Muscle layer of colon (tissue), 2 donors: Measurements from ENCODE around the gene XPO6.

ENCODE experiments used
- H3K27ac ChIP-seq: one replicate; pipeline ENCODE4 v1.7.0; 2013; ENCODE audit warnings: low read depth, mild to moderate bottlenecking, low read length, moderate library complexity
- H3K27me3 ChIP-seq, 2 donors: one replicate each; pipeline ENCODE4 v1.7.0; 2013; ENCODE audit warnings: low read length in 2 of 2, mild to moderate bottlenecking in 2 of 2; ENCODE audit not compliant: insufficient read depth in 2 of 2, control insufficient read depth in 1 of 2
- H3K36me3 ChIP-seq: one replicate; pipeline ENCODE4 v1.7.0; 2013; ENCODE audit warnings: mild to moderate bottlenecking, low read length; ENCODE audit not compliant: insufficient read depth
- H3K4me1 ChIP-seq: one replicate; pipeline ENCODE4 v1.7.0; 2013; ENCODE audit warnings: mild to moderate bottlenecking, low read length; ENCODE audit not compliant: insufficient read depth
- H3K4me3 ChIP-seq, 2 donors: one replicate each; pipeline ENCODE4 v1.7.0; 2013; ENCODE audit warnings: low read length in 2 of 2, low read depth in 1 of 2, mild to moderate bottlenecking in 1 of 2, moderate library complexity in 1 of 2
- H3K9ac ChIP-seq: one replicate; pipeline ENCODE4 v1.7.0; 2013; ENCODE audit warnings: low read length
- H3K9me3 ChIP-seq: one replicate; pipeline ENCODE4 v1.7.0; 2013; ENCODE audit warnings: mild to moderate bottlenecking, low read length
- donor health status: abdominal sarcoma.
- donor health status: Adenocarcinoma of cecum.

XPO6 gene

DNA sequence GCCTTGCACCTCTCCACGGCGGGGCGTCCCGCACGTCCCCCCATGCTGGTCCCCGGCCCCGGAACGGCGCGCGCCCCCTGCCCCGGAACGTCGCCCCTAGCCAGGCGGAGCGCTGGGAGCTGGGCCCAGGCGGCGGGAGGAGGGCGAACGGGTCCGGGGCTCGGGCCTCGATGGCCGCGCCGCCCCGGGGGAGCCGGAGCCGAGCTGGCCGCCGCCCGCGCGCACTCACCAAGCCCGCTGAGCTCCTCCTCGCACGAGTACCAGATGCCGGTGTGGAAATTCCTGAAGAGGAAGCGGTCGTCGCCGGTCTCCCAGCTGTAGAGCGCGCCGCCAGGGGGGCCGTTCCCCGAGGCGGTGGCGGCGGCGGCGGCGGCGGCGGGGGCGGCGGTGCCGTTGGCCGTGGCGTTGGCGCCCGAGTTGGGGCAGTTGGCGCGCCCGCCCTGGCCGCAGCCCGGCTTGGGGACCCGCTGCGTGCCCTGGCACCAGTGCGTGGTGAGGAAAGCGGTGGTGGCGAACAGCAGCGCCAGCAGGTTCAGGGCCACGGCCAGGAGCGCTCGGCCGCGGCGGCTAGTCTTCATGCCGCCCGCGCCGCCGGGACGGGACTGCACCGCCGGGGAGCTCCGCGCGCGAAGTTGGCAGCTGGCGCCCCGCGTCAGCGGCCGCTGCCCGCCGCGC is 148.8 kb downstream of the XPO6 start:
- no peak overlapping the region for H3K4me3 ChIP-seq
- peaks cover 0 to 32% of the 10 kb centered on the region in 2 donors for H3K27me3 ChIP-seq
- H3K4me1 ChIP-seq, result no peaks in the 10 kb centered on the region
- no peaks in the 10 kb centered on the region for H3K9me3 ChIP-seq
- no peaks in the 10 kb centered on the region for H3K36me3 ChIP-seq
- no peak overlapping the region for H3K27ac ChIP-seq
- no peak overlapping the region for H3K9ac ChIP-seq

DNA sequence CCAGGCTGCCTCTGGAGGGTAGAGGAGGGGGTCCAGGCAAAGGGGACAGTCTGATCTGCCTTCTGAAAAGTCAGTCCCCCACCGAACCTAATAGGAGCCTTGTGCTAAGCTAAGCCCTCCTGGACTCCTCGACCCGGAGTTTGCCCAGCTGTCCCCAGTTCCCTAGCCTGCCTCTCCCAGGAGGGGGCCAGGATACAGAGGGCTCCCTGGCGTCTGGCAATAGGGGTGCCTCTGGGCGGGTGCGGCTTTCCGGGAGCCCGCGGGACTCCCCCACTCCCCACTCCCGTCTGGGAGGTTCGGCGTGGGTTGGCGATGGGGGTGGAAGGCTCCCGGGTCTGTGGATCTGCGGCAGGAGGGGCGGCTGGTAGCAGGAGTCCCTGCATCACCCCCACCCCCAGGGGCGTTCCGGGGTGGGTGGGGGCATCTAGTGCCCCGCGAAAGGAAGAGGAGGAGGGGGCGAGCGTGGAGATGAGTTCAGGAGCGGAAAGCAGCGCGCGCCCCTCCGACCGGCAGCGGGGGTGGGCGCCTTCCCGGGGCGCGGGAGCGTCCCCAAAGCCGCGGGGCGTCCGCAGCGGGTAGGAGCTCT is 149.4 kb downstream of the XPO6 start:
- no peaks in the 10 kb centered on the region for H3K9me3 ChIP-seq
- no peak overlapping the region for H3K4me3 ChIP-seq
- no peak overlapping the region for H3K9ac ChIP-seq
- H3K4me1 ChIP-seq, result no peaks in the 10 kb centered on the region
- peaks cover 0 to 32% of the 10 kb centered on the region in 2 donors for H3K27me3 ChIP-seq
- H3K36me3 ChIP-seq, result no peaks in the 10 kb centered on the region
- no peak overlapping the region for H3K27ac ChIP-seq

DNA sequence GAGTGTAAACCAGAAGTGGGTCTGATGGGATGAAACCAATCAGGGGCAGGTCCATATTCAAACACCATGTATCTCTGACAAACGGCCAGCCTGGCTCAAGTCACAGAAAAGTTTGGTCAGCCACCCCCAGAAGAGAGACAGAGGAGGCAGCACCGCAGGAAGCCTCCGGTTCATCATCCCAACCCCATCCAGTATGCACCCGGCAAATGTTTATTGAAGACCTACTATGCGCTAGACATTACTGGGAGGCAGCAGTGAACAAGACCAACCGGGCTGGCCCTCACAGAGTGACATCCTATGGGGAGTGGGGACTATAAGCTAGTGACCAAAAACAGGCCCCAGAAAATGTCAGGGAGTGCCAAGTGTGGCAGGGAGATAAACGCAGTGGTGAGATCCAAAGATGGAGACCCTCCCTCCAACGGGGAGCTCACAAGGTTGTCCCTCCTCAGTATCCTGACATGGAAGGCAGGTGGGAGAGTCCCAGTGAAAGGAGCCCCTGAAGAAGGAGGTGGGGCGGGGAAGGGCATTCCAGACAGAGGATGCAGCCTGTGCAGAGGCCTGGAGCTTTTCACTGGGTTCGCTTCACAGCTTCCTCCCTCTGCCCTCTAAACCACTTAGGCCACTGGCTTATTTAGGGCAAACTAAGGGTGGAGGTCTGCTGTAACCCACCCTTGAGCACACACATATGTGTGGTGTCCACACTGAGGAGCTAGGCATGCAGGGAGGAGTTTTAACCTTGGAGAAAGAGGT is 150.2 kb downstream of the XPO6 start:
- no peaks in the 10 kb centered on the region for H3K9me3 ChIP-seq
- no peaks in the 10 kb centered on the region for H3K36me3 ChIP-seq
- no peaks in the 10 kb centered on the region for H3K4me1 ChIP-seq
- no peak overlapping the region for H3K27ac ChIP-seq
- peaks cover 0 to 32% of the 10 kb centered on the region in 2 donors for H3K27me3 ChIP-seq
- H3K9ac ChIP-seq, result no peak overlapping the region
- no peak overlapping the region for H3K4me3 ChIP-seq

DNA sequence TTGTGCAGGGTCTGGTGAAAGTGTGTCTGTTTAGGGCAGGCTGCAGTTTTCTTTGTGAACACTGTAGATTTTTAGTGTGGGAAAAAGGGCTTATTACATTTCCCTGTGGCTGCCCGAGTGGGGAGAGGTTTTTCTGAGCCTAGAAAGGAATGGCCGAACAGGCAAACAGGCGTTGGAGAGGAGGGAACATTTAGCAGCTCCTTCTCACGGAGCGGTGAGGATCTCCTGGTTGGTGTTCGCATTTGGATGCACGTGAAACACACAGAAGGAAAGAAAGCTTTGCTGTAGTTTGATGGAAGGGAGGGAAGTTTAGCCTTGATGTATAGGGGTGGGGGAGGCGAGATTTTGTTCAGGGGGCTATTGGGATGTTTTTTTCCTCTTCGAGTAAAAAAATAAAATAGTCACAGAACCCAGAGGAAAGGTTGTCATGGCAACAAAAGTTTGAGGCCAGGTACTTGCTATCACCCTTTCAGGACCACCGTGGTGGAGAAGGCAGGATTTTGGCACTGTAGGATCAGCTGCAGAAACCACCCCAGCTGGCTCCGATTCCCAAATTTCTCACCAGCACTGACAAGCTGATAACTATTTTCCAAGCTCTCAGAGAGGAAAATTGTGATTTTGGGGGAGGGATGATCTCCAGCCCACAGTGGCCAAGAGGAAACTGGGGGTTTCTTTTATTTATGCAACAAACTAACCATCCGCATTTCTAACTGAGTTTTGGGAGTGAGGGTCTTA is 151.8 kb downstream of the XPO6 start:
- H3K27me3 ChIP-seq, result peaks cover 0 to 30% of the 10 kb centered on the region in 2 donors
- no peaks in the 10 kb centered on the region for H3K9me3 ChIP-seq
- H3K4me1 ChIP-seq, result no peaks in the 10 kb centered on the region
- H3K9ac ChIP-seq, result no peak overlapping the region
- no peak overlapping the region for H3K4me3 ChIP-seq
- no peaks in the 10 kb centered on the region for H3K36me3 ChIP-seq
- H3K27ac ChIP-seq, result no peak overlapping the region

DNA sequence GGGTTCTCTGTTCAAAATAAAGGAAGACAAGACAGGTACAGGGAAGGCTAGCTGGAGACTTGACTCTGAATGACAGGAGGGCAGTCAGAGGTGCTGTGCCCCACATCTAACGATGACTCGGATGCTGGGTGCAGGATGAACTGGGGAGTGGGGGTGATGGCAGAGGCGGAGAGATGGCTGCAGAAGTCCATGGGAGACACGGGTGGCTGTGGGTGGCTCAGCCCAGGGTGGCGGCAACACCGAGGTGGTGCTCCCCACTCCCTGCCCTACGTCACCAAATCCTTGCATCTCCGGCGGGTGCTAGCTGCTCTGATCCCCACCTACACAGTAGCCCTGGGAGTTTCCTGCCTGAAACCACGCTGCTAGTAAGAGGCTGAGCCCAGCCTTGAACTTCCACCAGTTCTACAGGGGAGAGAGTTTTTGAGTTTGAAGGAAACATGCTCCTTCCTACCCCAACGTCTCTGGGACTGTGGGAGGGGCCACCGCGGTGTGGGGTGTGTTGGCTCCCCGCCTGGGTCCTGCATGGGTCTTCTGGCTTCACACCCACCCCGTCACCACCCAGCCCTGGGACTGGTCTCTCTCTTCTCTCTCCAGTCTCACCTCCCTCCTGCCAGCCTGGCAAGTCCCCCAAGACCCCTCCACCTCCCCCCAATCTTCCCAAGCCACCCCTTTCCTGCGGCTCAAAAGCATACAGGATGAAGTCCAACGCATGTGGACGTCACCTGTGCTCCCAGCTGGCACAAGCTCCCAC is 152.8 kb downstream of the XPO6 start:
- Histone ChIP-seq H3K4me1 (no peaks in the 10 kb centered on the region), H3K27ac (no peak overlapping the region), H3K9me3 (no peaks in the 10 kb centered on the region), H3K36me3 (no peaks in the 10 kb centered on the region), H3K9ac (no peak overlapping the region), H3K27me3 (peaks cover 0 to 25% of the 10 kb centered on the region in 2 donors), H3K4me3 (no peak overlapping the region)

DNA sequence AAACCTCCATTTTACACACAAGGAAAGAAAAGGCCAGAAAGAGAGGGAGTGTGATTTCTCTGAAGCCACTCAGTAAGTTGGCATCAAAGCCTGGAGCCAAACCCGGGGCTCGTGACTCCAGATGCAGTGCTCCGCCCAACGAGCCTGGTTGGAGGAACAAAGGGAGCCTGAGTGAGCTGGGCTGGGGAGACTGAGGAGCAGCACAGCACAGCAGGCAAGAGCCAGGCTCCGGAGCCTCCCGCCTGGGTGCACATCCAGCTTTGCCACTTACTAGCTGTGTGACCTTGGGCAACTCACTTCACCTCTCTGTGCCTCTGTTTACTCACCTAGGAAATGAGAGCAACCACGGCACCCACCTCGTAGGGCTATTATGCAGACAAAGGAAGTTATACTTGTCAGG is 153.8 kb downstream of the XPO6 start:
- no peaks in the 10 kb centered on the region for H3K9me3 ChIP-seq
- peaks cover 0 to 23% of the 10 kb centered on the region in 2 donors for H3K27me3 ChIP-seq
- H3K27ac ChIP-seq, result no peak overlapping the region
- no peaks in the 10 kb centered on the region for H3K36me3 ChIP-seq
- no peak overlapping the region for H3K9ac ChIP-seq
- H3K4me3 ChIP-seq, result no peak overlapping the region
- H3K4me1 ChIP-seq, result no peaks in the 10 kb centered on the region

DNA sequence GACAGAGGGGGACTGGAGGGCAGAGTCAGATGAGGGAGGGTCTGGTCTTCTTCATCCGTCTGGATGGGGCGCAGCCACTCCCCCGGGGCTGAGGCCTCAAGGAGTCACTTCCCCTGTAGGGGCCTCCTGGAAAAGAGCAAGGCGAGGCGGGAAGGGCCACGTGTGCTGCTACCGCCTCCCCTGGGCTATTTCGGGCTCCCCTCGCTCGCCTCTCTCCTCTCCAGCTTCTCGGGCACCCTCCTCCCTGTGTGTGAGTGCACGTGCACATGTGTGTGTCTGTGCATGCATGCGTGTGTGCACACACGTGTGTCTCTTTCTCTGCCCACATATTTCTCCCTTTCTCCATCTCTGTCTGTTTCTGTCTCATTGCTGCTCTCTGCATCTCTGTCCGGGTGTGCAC is 158.3 kb downstream of the XPO6 start:
- Histone ChIP-seq H3K27me3 (peaks cover 0 to 6% of the 10 kb centered on the region in 2 donors), H3K4me3 (no peak overlapping the region)

DNA sequence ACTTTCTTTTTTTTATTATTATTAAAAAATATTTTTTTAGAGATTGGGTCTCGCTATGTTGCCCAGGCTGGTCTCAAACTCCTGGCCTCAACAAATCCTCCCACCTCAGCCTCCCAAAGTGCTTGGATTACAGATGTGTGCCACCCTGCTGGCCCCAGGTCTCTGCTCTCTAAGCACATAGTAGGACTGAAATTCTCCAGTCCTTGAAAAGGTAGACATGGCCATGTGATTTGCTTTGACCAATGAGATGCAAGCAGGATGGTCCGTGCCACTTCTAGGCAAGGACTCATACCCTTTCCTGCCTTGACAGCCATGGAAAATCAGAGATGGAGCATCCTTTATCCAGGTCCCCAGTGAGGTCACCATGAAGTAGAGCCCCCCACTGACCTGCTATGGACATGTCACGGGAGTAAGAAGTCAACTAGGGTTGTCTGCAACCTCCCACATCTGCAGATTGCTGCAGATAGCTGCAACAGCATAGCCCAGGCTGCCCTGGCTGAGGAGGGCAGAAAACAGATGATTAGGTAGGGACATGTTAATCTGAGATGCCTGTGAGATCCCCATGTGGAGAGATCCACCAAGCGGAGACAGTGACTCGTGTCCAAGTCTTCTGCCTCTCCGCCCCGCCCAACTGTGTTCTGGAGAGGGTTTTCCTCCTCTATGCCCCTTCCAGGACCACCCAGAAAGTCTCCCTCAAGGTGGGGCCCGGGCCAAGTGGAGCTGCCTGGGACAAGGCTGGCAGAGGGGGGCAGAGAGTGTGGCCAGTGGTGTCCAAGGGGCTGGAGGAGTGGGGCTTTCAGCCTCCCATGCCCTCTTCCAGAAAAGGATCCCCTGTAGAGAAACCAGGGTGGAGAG is 159.3 kb downstream of the XPO6 start:
- Histone ChIP-seq H3K36me3 (no peaks in the 10 kb centered on the region), H3K27me3 (peaks cover 0 to 6% of the 10 kb centered on the region in 2 donors), H3K4me1 (no peaks in the 10 kb centered on the region)

More for the DNA sequence above, 158.3 kb downstream of the XPO6 start:
- Histone ChIP-seq H3K4me1 (no peaks in the 10 kb centered on the region), H3K36me3 (no peaks in the 10 kb centered on the region), H3K27ac (no peak overlapping the region), H3K9ac (no peak overlapping the region), H3K9me3 (peaks cover 4% of the 10 kb centered on the region)

DNA sequence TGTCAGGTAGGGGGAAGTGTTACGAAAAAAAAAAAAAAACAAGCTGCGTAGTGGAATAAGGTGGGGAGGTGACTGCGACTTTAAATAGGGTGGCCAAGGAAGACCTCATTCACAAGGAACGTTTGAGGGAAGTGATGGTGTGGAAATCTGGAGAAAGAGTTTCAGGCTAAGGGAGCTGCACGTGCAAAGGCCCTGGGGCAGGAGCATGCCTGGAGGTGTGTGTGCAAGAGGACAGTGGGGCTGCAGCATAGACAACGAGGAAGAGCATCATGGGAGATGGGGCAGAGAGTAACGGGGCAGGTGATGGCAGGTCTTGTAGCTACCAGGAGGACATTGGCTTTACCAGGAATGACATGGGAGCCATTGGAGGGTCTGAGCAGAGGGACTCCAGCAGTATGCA is 160.3 kb downstream of the XPO6 start:
- Histone ChIP-seq H3K27me3 (peaks cover 0 to 6% of the 10 kb centered on the region in 2 donors), H3K27ac (no peak overlapping the region)

More for the DNA sequence above, 159.3 kb downstream of the XPO6 start:
- Histone ChIP-seq H3K4me3 (no peak overlapping the region), H3K9me3 (peaks cover 6% of the 10 kb centered on the region), H3K9ac (no peak overlapping the region), H3K27ac (no peak overlapping the region)

More for the DNA sequence above, 160.3 kb downstream of the XPO6 start:
- no peaks in the 10 kb centered on the region for H3K4me1 ChIP-seq
- no peak overlapping the region for H3K9ac ChIP-seq
- no peak overlapping the region for H3K4me3 ChIP-seq
- H3K9me3 ChIP-seq, result peaks cover 6% of the 10 kb centered on the region
- no peaks in the 10 kb centered on the region for H3K36me3 ChIP-seq
